ENCODE data around the gene SORCS2. TPM values are rescaled to one million over a fixed set of nuclear protein-coding genes. Genes with fewer than 3 reads are reported as not detected.

The SORCS2 gene
- total and polyA plus RNA-seq, 7 donors, result 0.18 to 1.5 (median 0.36) TPM

DNA sequence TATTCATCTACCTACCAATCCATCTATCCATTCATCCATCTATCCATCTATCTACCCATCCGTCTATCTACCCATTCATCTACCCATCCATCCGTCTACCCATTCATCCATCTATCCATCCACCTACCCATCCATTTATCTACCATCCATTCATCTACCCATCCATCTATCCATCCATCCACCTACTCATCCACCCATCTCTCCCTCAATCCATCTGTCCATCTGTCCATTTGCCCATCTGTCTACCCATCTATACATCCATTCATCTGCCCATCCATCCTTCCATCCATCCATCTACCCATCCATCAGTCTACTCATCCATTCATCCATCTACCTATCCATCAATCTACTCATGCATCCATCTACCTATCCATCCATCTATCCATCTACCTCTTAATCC lies 369.2 kb downstream of the SORCS2 start:
- no peak overlapping the region for H3K4me3 ChIP-seq
- intact Hi-C loops (cut with DNase I), result no loop called here
- WGBS, 3 donors, result 66 to 94% (median 92%) methylated on average over 2 of the region's 2 CpGs
- no peaks in the 10 kb centered on the region for H3K27me3 ChIP-seq (ENCODE audit: insufficient read depth in 3 of 3, low read length in 2 of 3)
- DNase-seq, result no peak
- H3K27ac ChIP-seq, result no peak overlapping the region
- TF ChIP-seq, protein P1, sequence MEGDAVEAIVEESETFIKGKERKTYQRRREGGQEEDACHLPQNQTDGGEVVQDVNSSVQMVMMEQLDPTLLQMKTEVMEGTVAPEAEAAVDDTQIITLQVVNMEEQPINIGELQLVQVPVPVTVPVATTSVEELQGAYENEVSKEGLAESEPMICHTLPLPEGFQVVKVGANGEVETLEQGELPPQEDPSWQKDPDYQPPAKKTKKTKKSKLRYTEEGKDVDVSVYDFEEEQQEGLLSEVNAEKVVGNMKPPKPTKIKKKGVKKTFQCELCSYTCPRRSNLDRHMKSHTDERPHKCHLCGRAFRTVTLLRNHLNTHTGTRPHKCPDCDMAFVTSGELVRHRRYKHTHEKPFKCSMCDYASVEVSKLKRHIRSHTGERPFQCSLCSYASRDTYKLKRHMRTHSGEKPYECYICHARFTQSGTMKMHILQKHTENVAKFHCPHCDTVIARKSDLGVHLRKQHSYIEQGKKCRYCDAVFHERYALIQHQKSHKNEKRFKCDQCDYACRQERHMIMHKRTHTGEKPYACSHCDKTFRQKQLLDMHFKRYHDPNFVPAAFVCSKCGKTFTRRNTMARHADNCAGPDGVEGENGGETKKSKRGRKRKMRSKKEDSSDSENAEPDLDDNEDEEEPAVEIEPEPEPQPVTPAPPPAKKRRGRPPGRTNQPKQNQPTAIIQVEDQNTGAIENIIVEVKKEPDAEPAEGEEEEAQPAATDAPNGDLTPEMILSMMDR (IDR thresholded peaks at IDR 0.05), result no peak
- H3K4me1 ChIP-seq, result no peaks in the 10 kb centered on the region
- no peaks in the 10 kb centered on the region for H3K9me3 ChIP-seq
- no peak for ATAC-seq
- H3K36me3 ChIP-seq (ENCODE audit: insufficient read depth in 1 of 2, low read depth in 1 of 2), result no peaks in the 10 kb centered on the region

DNA sequence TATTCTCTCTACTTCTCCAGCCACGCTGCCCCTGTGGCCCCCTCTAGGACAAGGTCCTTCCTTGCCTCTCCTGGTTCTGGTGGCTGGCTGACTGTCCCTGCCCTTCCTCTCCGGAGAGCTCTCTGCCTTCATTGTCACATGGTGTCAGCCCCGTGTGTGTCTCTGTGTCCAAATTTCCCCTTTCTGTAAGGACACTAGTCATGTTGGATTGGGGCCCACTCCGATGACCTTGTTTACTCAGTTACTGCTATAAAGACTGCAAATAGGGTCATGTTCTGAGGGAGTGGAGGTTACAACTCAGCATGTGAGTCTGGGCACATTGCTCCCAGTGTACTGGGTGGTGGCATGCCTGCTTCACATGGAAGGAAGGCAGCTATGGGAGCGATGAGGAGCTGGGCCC lies 371.9 kb downstream of the SORCS2 start:
- DNase-seq (no peak), ATAC-seq (no peak)
- no peak overlapping the region for H3K27ac ChIP-seq
- H3K4me1 ChIP-seq, result no peaks in the 10 kb centered on the region
- TF ChIP-seq, protein P1 (IDR thresholded peaks at IDR 0.05), result no peak
- H3K4me3 ChIP-seq, result no peak overlapping the region
- no peaks in the 10 kb centered on the region for H3K9me3 ChIP-seq
- no peaks in the 10 kb centered on the region for H3K27me3 ChIP-seq (ENCODE audit: insufficient read depth in 3 of 3, low read length in 2 of 3)
- 61 to 75% (median 68%) methylated on average over 5 of the region's 5 CpGs for WGBS, 3 donors
- H3K36me3 ChIP-seq (ENCODE audit: insufficient read depth in 1 of 2, low read depth in 1 of 2), result no peaks in the 10 kb centered on the region
- intact Hi-C loops (cut with DNase I), result no loop called here

DNA sequence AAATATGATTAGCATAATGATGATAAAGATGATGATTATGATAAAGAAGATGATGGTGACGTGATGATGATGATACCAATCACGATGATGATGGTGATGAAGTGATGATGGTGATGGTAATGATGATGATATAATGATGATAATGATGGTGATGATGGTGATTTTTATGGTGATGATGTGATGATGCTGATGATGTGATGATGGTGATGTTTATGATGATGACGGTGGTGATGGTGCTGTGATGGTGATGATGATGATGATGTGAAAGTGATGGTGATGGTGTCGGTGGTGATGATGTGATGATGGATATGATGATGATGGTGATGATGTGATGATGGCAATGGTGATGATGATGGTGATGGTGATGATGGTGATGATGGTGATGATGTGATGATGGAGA lies 373.1 kb downstream of the SORCS2 start:
- TF ChIP-seq, protein P1 (IDR thresholded peaks at IDR 0.05), result no peak
- no peaks in the 10 kb centered on the region for H3K4me1 ChIP-seq
- H3K27ac ChIP-seq, result no peak overlapping the region
- no peak for DNase-seq
- no peaks in the 10 kb centered on the region for H3K36me3 ChIP-seq (ENCODE audit: insufficient read depth in 1 of 2, low read depth in 1 of 2)
- 89 to 97% (median 92%) methylated on average over 4 of the region's 4 CpGs for WGBS, 3 donors
- ATAC-seq, result no peak
- H3K27me3 ChIP-seq (ENCODE audit: insufficient read depth in 3 of 3, low read length in 2 of 3), result no peaks in the 10 kb centered on the region
- intact Hi-C loops (cut with DNase I), result no loop called here
- no peak overlapping the region for H3K4me3 ChIP-seq
- H3K9me3 ChIP-seq, result no peaks in the 10 kb centered on the region

DNA sequence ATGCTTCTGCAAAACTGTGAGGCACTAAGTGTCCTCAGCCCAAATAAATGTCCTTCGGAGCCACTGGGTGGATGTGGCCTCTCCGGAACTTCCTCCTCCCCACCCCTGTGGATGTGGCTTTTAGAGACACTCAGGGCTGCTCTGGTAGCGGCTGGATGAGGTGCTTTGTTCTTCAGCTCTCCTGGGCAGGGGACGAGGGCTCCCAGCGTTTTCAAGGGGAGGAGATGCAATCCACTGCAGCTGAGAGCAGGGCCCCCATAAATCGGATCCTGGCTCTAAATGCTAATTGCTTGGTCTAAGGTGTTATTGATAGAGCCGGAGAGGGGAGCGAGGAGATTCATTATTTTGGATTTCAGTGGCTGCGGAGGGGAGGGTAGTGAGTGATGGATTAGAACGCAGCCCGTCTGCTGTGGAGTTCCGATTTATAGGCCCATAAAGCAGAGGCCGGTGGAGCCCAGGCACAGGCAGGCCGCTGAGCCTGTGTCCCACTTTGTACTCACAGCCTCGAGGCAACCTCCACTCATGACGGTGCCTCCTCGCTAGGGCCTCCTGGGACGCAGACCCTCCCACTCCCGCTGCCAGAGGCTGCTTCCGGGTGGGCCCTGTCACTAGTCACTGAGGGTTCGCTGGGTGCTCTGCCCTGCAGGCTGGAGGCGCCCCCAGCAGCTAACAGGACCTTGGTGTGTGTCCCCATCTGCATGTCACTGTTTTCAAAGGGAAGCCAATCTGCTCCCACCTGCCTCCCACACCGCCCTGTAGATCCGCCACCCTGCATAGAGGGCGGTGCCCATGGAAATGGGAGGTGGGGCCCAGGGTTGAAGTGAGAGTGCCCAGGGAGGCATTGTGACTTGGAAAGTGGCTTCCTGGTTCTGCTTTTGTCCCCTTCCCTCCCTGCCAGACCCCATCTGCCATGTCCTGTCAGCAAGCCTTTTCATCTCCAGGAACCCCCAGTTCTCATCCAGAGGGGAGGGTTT lies 377.8 kb downstream of the SORCS2 start:
- Histone ChIP-seq H3K27me3 (ENCODE audit: insufficient read depth in 3 of 3, low read length in 2 of 3) (peaks cover 0 to 4% (median 0%) of the 10 kb centered on the region in 3 donors), H3K4me1 (no peaks in the 10 kb centered on the region), H3K4me3 (no peak overlapping the region), H3K36me3 (ENCODE audit: insufficient read depth in 1 of 2, low read depth in 1 of 2) (no peaks in the 10 kb centered on the region), H3K27ac (no peak overlapping the region), H3K9me3 (no peaks in the 10 kb centered on the region)
- TF ChIP-seq, protein P1 (IDR thresholded peaks at IDR 0.05), result no peak
- DNase-seq (no peak), ATAC-seq (no peak)
- intact Hi-C loops (cut with DNase I), result no loop called here
- 67 to 73% (median 71%) methylated on average over 25 of the region's 25 CpGs for WGBS, 3 donors

All from psoas muscle (tissue), 8 donors.